Fibroblast of skin of left biceps (primary cell): ENCODE results near the gene ZNF462.

Experiments
- DNase-seq, 2 experiments: peaks; one replicate each; pipeline ENCODE4 v3.0.0-alpha.2; 2013; ENCODE audit warnings: low read depth in 2 of 2

The ZNF462 gene

DNA sequence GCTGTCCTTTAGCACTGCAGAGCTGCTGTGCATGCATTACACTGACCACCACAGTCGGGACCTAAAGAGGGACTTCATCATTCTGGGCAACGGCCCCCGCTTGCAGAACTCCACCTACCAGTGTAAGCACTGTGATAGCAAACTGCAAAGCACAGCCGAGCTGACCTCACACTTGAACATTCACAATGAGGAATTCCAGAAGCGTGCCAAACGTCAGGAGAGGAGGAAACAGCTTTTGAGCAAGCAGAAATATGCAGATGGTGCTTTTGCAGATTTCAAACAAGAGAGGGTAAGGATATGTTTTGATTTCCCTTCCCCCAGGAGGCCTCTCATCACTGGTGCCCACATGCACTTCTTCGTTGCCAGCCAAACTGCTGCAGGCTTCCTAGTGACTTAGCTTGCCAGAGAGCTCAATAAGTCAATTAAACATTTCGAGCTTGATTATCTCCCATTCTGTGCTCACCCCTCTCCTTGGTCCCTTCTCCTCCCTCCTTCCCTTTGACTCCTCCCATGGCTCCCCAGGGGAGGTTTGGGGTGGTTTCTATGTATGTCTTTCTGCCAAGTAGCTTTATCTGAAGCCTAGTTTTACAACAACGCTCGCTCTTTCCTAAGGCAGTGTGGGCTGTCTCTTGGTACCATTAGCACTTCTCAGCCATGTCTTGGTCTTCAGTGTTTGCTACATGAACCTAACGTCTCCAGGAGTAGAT is 66.7 kb downstream of the ZNF462 start:
- DNase-seq = peak; percentile 23 to 32

DNA sequence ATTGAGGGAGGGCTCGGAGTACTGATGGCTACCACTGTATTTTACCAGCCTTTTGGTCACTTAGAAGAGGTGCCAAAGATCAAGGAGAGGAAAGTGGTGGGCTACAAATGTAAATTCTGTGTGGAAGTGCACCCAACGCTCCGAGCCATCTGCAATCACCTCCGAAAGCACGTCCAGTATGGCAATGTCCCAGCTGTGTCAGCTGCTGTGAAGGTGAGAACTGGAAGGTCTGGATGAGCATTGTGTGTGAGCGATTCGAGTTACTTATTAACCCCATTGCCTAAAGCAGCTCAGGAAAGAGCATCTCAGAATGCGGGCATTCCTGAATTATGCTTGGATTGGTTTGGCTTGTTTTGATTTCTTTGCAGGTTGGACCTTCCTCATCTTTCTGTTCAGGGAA is 67.5 kb downstream of the ZNF462 start:
- no peak for DNase-seq

DNA sequence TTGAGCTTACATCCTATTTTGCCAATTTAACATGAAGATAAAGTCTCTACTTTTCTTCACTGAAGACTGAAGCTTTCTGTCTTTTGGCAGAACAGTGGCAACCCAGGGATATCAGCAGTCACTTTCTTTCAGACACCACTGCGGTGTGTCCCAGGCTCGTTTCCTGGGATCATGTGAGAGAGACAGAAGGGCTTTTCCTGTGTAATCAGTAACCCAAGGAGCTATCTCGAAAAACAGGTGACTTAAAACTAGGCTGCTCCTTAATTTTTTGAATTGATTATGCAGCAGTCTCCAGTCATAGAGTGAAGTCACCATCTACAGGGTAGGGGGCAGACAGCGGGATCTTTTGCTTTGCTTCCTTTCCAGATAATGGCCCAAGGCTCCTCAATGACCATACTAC is 68.5 kb downstream of the ZNF462 start:
- no peak for DNase-seq

DNA sequence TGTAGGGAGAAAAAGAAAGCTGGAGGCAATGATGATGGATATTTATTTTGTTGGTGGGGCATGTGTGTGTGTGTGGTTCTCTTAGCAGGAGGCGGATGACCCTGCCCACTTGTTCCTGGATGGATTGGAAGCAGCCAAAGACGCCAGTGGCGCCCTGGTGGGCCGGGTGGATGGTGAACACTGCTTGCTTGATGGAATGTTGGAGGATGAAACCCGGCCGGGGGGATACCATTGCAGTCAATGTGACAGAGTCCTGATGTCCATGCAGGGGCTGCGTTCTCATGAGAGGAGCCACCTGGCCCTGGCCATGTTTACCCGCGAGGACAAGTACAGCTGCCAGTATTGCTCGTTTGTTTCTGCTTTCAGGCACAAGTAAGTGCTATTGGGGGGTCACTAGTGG is 69.2 kb downstream of the ZNF462 start:
- DNase-seq = no peak

DNA sequence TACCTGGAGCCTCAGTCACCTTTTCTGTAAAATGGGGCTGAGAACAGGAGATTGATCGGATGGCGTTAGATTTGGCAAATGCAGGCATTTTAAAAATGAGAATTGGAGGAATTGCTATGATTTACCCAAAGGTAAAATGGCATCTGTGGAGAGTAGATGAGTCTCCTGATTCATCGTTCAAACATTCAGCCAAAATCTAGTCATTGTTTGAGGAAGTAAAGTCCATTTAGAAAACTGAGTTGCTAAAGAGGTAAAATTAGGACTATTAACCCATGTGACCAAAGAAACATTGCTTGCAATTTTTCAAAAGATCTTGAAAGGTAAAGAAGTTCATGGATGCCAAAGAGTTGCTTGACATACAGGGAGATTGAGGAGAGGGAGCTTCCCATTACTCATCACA is 69.7 kb downstream of the ZNF462 start:
- DNase-seq = no peak

DNA sequence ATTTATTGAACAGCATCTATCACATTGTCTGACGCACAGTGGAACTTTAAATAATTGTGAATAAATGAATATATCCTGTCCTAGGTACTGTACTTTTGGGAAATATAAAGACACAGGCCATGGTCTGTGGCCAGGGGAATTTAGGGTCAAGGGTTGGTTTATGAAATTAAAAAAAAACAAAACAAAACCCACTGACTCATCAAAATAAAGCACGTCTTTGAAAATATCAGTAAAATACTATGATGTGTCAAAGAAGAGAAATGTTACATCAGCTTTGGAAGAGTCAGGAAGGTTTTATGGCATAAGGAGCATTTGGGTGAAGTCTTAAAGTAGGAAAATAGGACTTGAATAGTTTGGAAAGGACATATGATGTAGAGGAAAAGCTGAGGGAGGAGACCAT is 70.5 kb downstream of the ZNF462 start:
- no peak for DNase-seq

DNA sequence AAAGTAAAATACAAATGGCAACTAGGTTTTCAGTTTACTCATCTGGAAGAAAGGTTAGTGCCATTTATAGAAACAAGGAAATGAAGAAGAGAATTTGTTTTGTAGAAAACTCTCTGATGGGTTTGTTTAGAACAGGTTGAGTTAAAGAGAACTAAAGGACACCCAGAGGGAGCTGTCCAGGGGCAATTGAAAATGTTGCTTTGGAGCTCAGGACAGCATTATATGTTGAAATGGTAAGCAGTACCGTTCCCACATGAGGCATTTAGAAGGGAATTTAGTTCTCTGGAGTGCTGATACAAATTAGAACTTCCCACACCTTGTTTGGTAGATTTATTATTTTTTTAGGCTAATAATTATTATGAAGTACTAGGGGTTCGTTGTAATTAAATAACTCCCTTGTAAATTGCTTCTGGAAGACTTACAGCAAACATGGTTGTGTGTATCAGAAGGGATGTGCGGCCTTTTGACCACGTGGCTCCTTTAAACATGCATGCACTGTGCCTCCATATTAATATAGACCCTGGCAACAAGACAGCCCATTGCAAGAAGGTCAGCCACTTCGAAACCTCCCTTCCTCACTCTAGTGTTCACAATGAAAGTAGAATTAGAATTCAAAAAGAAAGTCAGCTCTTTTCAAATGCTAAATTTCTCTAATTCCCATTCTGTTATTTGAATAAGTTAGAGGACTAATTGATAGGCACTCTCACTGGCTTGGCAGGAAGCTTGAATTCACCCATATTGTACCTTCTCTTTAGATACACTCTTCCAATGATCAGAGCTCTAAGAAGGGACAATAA is 71.7 kb downstream of the ZNF462 start:
- DNase-seq = no peak

DNA sequence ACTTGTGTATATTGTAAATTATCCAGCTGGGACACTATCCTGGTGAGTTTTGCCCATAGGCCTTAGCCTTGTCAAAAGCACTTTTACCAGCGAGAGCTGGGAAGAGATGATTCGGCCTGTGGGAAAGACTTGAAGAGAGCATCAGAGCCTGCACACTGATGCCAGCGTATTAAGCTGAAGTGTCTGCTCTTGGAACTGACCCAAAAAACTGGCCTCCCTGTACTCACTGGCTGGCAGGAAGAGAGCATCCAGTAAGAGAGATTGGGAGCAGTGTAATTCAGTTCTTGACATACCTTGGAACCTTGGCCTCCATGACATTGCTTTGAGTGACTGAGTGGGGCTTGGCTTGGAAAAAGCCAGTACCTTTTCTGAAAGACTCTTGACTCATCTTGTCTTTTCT is 73.7 kb downstream of the ZNF462 start:
- DNase-seq = no peak

DNA sequence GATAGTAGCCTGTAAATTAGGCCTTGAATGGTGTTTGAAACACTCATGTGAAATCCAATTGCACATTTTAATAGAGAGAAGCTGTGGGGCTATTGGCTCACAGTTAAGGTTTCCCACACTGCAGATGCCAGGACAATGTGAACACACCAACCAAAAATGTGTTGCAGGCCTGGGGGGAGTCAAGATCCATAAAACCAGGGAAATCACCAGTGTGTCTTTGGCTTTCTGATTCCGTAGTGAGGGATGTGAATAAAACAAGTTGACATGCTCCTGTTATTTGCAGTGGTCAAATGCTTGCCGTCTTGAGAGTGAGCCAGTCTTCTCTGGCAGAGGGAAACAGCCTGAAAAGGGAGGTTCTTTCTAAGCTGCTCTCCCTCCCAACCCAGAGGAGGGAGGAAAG is 79.0 kb downstream of the ZNF462 start:
- no peak for DNase-seq

DNA sequence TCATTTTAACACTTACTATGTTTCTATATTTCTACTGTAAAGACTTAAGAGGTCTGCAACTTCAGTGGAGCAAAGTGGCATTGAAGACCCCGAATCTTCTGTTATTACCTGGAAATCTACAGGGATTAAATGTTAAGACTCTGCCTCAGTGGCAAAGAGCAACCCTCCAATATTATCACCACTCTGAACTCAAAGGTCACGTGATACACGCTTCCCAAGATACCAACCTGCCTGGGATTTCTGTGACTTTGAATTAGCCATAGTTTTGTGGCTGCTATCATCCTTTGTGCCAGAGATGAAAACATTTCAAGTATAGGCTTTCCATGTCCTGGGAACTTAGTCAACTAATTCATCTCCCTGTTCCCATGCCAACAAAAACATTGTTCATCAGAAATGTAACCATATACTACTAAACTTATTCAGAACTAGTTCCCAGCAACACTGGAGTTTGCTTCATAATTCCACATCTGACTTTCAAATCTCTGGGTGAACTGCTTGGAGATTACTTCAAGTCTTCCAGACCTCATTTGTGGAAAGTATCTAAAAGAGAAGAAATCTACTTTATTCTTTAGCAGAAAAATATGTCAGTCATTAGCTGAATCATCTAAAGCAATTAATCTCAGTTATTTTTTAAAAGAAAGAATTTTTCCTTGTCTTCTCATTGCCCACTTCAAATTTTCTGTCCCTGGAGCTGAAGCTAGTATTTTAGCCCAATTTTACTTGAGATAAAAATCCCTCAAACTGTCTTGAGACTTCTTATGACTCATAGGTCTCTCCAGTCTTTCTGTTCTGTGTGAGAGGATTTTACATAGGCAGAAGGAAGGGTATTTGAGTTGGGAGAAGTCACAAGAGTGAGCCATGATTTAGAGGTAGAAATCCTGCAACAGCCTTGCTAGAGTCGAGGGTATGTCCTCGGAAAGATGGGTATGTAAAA is 83.0 kb downstream of the ZNF462 start:
- peak; percentile 62 to 65 for DNase-seq

DNA sequence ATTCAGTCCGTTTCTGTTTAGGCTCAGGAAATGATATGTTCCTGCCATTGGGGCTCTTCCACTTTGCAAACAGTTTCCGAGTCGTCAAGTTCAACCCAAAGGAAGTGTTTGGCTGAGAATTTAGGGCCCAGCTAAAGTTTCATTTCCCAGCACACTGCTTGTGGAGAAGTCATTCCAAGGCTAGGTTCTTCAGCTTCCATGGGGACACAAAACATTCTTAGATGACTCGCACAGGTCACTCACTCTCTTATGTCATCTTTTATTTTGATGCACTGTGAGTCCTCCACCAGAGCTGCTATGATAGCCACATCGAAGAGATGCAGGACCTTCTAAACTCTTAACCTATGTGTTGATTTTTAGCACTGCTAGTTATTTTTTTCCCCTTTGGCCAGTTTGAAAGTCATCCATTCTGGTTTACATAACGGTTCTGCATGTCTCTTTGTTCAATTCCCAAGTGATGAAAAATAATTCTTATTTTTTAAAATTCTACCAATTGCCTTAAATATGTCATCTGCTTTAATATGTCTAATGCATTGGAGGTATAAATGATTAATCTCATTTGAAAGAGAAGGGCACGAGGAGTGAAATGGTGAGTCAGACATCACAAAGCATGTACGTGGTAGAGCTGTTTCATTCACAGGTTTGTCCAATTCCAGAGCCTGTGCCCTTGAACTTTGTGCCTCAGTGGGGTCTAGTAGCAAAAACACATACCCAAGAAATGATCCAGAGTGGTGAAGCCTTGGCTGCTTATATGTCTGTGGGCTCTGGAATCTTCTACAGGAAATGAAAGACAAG is 84.3 kb downstream of the ZNF462 start:
- DNase-seq = no peak

DNA sequence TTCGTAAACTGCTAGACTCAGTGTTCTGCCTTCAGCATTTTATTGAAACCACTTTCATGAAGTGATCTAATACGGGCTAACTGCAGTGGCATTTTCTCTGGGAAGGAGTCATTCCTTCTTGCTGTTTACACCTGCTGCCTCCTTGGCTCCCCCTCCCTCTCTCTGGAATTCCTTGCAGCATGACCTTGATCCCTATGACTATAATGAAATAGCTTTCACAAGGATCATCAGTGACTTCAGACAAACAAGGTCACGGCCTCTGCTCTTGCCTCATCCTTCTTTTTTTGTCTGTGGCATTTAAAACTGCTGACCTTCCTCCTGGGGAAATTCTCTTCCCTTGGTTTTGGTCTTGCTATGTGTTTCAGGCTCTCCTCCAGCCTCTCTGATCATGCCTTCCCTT is 90.2 kb downstream of the ZNF462 start:
- DNase-seq = no peak

DNA sequence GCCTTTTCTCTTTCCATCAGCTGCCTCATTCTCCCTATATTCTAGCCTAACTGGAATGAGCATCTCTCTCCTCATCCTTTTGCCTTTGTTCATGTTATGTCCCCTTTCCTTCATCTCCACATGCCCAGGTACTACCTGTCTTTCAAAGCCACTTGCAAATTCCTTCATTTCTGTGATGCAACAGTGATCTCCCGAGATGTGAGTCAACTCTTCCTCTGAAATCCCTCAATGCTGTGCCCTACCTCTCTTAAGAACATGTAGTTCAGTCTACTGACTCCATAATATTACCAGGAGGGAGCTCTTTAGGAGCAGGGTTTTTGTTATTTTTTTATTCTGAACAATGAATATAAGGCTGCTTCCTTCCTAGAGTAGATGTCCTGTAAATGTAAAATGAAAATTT is 91.6 kb downstream of the ZNF462 start:
- DNase-seq = no peak

DNA sequence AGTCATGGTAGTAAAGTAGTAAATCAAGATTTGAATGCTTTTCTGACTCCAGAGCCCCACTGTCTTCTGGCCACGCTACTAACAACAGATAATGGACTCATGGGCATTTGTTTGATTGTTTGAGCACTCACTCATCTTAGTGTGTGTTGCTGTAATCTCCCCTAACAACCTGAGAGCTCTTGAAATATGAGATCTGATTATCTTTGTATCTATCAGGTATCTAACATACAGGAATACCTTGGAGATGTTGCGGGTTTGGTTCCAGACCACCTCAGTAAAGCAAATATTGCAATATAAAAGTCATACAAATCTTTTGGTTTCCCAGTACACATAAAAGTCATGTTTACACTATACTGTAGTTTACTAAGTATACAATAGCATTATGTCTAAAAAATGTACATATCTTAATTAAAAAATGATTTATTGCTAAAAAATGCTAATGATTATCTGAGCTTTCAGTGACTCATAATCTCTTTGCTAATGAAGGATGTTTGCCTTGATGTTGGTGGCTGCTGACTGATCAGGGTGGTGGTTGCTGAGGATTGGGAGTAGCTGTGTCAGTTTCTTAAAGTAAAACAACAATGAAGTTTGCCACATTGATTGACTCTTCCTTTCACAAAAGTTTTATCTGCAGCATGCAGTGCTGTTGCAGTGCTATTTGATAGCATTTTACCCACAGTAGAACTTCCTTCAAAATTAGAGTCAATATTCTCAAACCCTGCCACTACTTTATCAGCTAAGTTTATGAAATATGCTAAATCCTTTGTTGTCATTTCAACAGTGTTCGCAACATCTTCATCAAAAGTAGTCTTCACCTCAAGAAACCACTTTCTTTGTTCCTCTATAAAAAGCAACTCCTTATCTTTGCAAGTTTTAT is 92.2 kb downstream of the ZNF462 start:
- no peak for DNase-seq

DNA sequence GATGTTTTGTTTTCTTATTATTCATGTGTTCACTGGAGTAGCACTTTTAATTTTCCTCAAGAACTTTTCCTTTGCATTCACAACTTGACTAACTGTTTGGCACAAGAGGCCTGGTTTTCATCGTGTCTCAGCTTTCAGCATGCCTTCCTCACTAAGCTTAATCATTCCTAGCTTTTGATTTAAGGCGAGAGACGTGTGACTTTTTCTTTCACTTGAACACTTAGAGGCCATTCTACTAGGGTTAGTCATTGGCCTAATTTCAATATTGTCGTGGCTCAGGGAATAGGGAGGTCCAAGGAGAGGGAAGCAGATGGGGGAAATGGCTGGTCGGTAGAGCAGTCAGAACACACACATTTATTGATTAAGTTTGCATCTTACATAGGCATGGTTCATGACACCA is 94.0 kb downstream of the ZNF462 start:
- peak; percentile 76 to 80 for DNase-seq

DNA sequence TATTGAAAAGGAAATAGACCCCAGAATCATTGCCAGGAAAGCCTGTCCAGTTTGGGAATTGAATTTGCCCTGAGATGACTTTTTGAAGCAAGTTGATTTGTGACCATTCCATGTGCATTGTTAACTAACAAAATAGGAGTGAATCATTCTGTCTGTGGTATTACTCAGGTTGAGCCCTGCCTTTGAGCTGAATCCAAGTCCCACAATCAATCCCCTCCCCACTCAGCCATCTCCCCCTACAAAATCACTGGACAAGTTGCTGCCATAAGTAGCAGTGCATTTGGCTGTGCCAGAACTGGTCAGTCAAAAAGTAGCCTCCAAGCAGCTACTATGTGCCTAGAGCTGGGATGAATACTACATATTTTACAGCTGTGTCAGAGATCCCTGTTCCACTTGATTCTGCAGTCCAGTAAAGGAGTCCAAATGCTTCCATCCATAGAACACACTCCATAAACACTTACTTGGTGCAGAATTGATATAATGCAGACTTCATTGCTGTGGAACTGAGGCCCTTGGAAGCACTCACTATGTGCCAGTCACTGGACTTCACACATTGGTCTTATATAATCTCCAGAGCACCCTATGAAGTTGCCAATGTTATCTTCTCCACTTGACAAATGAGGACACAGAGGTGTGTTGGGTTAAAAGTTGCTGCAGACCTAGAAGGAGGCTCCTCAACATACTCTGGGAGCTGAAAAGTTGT is 96.1 kb downstream of the ZNF462 start:
- no peak for DNase-seq

DNA sequence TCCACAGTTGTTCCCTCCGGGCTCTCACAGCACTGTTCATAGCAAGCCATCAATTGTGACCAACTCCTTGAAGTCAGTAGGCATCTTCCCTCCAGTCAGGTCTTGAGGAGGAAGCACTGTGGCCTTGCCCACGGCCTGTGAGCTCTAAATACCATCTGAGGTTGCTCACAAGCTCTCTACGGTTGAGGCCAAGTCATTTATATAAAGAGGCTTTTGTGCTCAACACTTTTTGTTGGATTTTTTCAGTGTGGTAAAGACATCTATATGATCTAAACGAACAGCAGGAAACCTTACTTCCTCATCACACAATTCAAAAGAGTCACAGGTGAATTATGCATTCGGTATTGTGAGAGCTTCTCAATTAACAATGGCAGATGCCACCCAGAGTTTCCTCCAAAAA is 97.3 kb downstream of the ZNF462 start:
- no peak for DNase-seq

DNA sequence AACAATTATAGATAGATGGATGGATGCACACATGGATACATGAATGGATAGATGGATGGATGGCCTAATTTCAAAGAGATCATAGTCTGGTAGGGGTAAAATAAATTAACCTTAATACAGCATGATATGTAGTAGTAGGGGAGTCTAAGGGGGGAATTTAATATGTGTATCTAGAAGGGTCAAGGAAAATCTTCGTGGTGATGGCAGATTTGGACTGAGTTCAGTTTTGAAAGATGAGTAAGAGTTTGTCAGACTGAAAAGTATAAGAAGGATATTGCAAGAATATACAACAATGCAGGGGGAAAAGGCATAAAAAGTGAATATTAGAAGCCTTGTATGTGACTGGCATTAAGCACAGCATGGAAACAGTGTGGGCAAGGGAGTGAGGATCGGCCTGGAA is 98.7 kb downstream of the ZNF462 start:
- no peak for DNase-seq

DNA sequence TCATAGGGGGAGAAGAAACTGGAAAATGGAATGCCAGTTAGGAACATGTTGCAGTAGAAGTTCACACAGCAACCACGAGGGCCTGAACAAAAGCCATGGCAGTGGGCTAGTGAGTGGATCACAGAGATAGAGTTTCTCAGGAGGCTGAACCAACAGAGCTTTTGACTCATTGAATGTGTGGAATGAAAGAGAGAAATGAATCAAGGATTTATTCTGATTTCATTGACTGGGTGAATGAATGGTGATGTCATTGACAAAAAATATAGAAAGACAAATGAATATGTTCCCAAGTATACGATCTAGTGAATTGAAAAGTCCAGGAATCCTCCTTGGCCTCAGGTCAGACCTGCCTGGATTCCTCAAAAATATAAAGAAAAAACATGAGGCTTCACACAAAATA is 99.2 kb downstream of the ZNF462 start:
- DNase-seq = no peak
